ENCODE data around the gene EPHB1.

EPHB1 gene

GRCh38 chr3:134836921-134837320, 41.9 kb downstream of the EPHB1 start:
- TF ChIP-seq GATA2 (IDR thresholded peaks at IDR 0.05; ENCODE audit: low read depth, low read length) (no peak), GATA3 (IDR thresholded peaks at IDR 0.05; ENCODE audit: low read depth, low read length) (no peak)

GRCh38 chr3:134838599-134838998, 43.5 kb downstream of the EPHB1 start:
- TF ChIP-seq GATA3 (IDR thresholded peaks at IDR 0.05; ENCODE audit: low read depth, low read length): no peak
- no peak for TF ChIP-seq GATA2 (IDR thresholded peaks at IDR 0.05; ENCODE audit: low read depth, low read length)

GRCh38 chr3:134839422-134839821, 44.4 kb downstream of the EPHB1 start:
- TF ChIP-seq GATA3 (IDR thresholded peaks at IDR 0.05; ENCODE audit: low read depth, low read length) (no peak), GATA2 (IDR thresholded peaks at IDR 0.05; ENCODE audit: low read depth, low read length) (no peak)

GRCh38 chr3:134839990-134840389, 44.9 kb downstream of the EPHB1 start:
- TF ChIP-seq GATA3 (IDR thresholded peaks at IDR 0.05; ENCODE audit: low read depth, low read length) (no peak), GATA2 (IDR thresholded peaks at IDR 0.05; ENCODE audit: low read depth, low read length) (no peak)

- TF ChIP-seq GATA3 (IDR thresholded peaks at IDR 0.05; ENCODE audit: low read depth, low read length): no peak
- TF ChIP-seq GATA2 (IDR thresholded peaks at IDR 0.05; ENCODE audit: low read depth, low read length): no peak
Observed at GRCh38 chr3:134840459-134840858, 45.4 kb downstream of the EPHB1 start.

- TF ChIP-seq GATA3 (IDR thresholded peaks at IDR 0.05; ENCODE audit: low read depth, low read length) (no peak), GATA2 (IDR thresholded peaks at IDR 0.05; ENCODE audit: low read depth, low read length) (no peak)
Observed at GRCh38 chr3:134846084-134846483, 51.0 kb downstream of the EPHB1 start.

- TF ChIP-seq GATA2 (IDR thresholded peaks at IDR 0.05; ENCODE audit: low read depth, low read length): no peak
- TF ChIP-seq GATA3 (IDR thresholded peaks at IDR 0.05; ENCODE audit: low read depth, low read length): no peak
Observed at GRCh38 chr3:134846911-134847317, 51.9 kb downstream of the EPHB1 start.

- TF ChIP-seq GATA2 (IDR thresholded peaks at IDR 0.05; ENCODE audit: low read depth, low read length): no peak
- no peak for TF ChIP-seq GATA3 (IDR thresholded peaks at IDR 0.05; ENCODE audit: low read depth, low read length)
Observed at GRCh38 chr3:134847349-134847748, 52.3 kb downstream of the EPHB1 start.

- TF ChIP-seq GATA3 (IDR thresholded peaks at IDR 0.05; ENCODE audit: low read depth, low read length) (no peak), GATA2 (IDR thresholded peaks at IDR 0.05; ENCODE audit: low read depth, low read length) (no peak)
Observed at GRCh38 chr3:134849561-134849960, 54.5 kb downstream of the EPHB1 start.

- no peak for TF ChIP-seq GATA2 (IDR thresholded peaks at IDR 0.05; ENCODE audit: low read depth, low read length)
- no peak for TF ChIP-seq GATA3 (IDR thresholded peaks at IDR 0.05; ENCODE audit: low read depth, low read length)
Observed at GRCh38 chr3:134850761-134851160, 55.7 kb downstream of the EPHB1 start.

- TF ChIP-seq GATA2 (IDR thresholded peaks at IDR 0.05; ENCODE audit: low read depth, low read length): no peak
- no peak for TF ChIP-seq GATA3 (IDR thresholded peaks at IDR 0.05; ENCODE audit: low read depth, low read length)
Observed at GRCh38 chr3:134852132-134852531, 57.1 kb downstream of the EPHB1 start.

GRCh38 chr3:134852893-134853351, 57.9 kb downstream of the EPHB1 start:
- no peak for TF ChIP-seq GATA2 (IDR thresholded peaks at IDR 0.05; ENCODE audit: low read depth, low read length)
- TF ChIP-seq GATA3 (IDR thresholded peaks at IDR 0.05; ENCODE audit: low read depth, low read length): no peak

- TF ChIP-seq GATA3 (IDR thresholded peaks at IDR 0.05; ENCODE audit: low read depth, low read length) (no peak), GATA2 (IDR thresholded peaks at IDR 0.05; ENCODE audit: low read depth, low read length) (no peak)
Observed at GRCh38 chr3:134854254-134854653, 59.2 kb downstream of the EPHB1 start.

- TF ChIP-seq GATA2 (IDR thresholded peaks at IDR 0.05; ENCODE audit: low read depth, low read length) (no peak), GATA3 (IDR thresholded peaks at IDR 0.05; ENCODE audit: low read depth, low read length) (no peak)
Observed at GRCh38 chr3:134857356-134857755, 62.3 kb downstream of the EPHB1 start.

GRCh38 chr3:134857776-134858362, 62.8 kb downstream of the EPHB1 start:
- no peak for TF ChIP-seq GATA3 (IDR thresholded peaks at IDR 0.05; ENCODE audit: low read depth, low read length)
- TF ChIP-seq GATA2 (IDR thresholded peaks at IDR 0.05; ENCODE audit: low read depth, low read length): no peak

Measured in SH-SY5Y (cell line).